CD14-positive monocyte (primary cell): Measurements from ENCODE around the gene UGT2B15. TPM values are rescaled to one million over a fixed set of nuclear protein-coding genes. Genes with fewer than 3 reads are reported as not detected.

ENCODE experiments used
- DNase-seq, 3 donors: peaks; one replicate each; pipeline ENCODE4 v3.0.0-alpha.2; 2011 to 2022
- H2AFZ ChIP-seq: 2 replicates; pipeline ENCODE4 v1.6.0; 2012; ENCODE audit warnings: mild to moderate bottlenecking, low read depth, low read length, inconsistent platforms; ENCODE audit not compliant: insufficient read depth, poor library complexity, severe bottlenecking
- H3K27ac ChIP-seq, 2 donors: 1 replicate in 1 of 2; 2 replicates in 1 of 2; pipeline ENCODE4 v1.5.1; 2012 to 2013; ENCODE audit warnings: low read length in 2 of 2, control low read depth in 1 of 2, inconsistent platforms in 1 of 2, low read depth in 1 of 2, mild to moderate bottlenecking in 1 of 2
- H3K27me3 ChIP-seq, 2 donors: one replicate each; pipeline versions ENCODE4 v1.6.0 to v1.6.1; 2011 to 2013; ENCODE audit warnings: low read length in 2 of 2; ENCODE audit not compliant: control insufficient read depth in 2 of 2, insufficient read depth in 2 of 2
- H3K36me3 ChIP-seq, 2 donors: replicated peaks in 1 of 2; 1 replicate in 1 of 2; 2 replicates in 1 of 2; pipeline versions ENCODE4 v1.5.1 to v1.6.1; 2012 to 2013; ENCODE audit warnings: low read length in 2 of 2, control low read depth in 1 of 2, inconsistent platforms in 1 of 2, mild to moderate bottlenecking in 1 of 2; ENCODE audit not compliant: insufficient read depth in 2 of 2, control insufficient read depth in 1 of 2
- H3K4me1 ChIP-seq, 2 donors: 1 replicate in 1 of 2; 2 replicates in 1 of 2; pipeline versions ENCODE4 v1.5.1 to v1.6.1; 2012 to 2013; ENCODE audit warnings: low read length in 2 of 2, control low read depth in 1 of 2, inconsistent platforms in 1 of 2, mild to moderate bottlenecking in 1 of 2, moderate library complexity in 1 of 2; ENCODE audit not compliant: insufficient read depth in 2 of 2, control insufficient read depth in 1 of 2
- H3K4me2 ChIP-seq: replicated peaks from 2 replicates; pipeline ENCODE3; 2012; ENCODE audit warnings: low read length, moderate library complexity, mild to moderate bottlenecking; ENCODE audit not compliant: poor library complexity, severe bottlenecking; ENCODE audit errors: extremely low read depth
- H3K4me3 ChIP-seq, 3 experiments: fragments of 200-600 bp in 1 of 3; sonication (generic) in 1 of 3; replicated peaks in 1 of 3; 1 replicate in 2 of 3; 2 replicates in 1 of 3; pipeline ENCODE4 v1.5.1; 2011 to 2013; ENCODE audit warnings: low read length in 3 of 3, mild to moderate bottlenecking in 3 of 3, control low read depth in 2 of 3, low read depth in 2 of 3, inconsistent platforms in 1 of 3, moderate library complexity in 1 of 3
- H3K79me2 ChIP-seq: 2 replicates; pipeline ENCODE4 v1.6.0; 2012; ENCODE audit warnings: mild to moderate bottlenecking, control low read depth, inconsistent platforms, low read length, moderate library complexity; ENCODE audit not compliant: insufficient read depth
- H3K9ac ChIP-seq: 2 replicates; pipeline ENCODE4 v1.6.0; 2017; ENCODE audit warnings: low read length, mild to moderate bottlenecking; ENCODE audit not compliant: insufficient read depth, poor library complexity, severe bottlenecking
- H3K9me3 ChIP-seq, 2 donors: replicated peaks in 1 of 2; 1 replicate in 1 of 2; 2 replicates in 1 of 2; pipeline versions ENCODE4 v1.5.1 to v1.6.1; 2012 to 2013; ENCODE audit warnings: low read length in 2 of 2, control low read depth in 1 of 2; ENCODE audit not compliant: control insufficient read depth in 1 of 2, insufficient read depth in 1 of 2
- H4K20me1 ChIP-seq: 2 replicates; pipeline ENCODE4 v1.6.0; 2012; ENCODE audit warnings: mild to moderate bottlenecking, low read length, control low read depth, moderate library complexity; ENCODE audit not compliant: insufficient read depth
- H3K27ac Mint-ChIP-seq, 7 donors: one replicate each; pipeline ENCODE4 v1.8.0; 2020; ENCODE audit warnings: mild to moderate bottlenecking in 7 of 7, mixed read lengths in 7 of 7, moderate library complexity in 6 of 7, inconsistent platforms in 2 of 7
- H3K27me3 Mint-ChIP-seq, 3 donors: one replicate each; pipeline ENCODE4 v1.8.0; 2021 to 2022; ENCODE audit warnings: low read depth in 3 of 3, mild to moderate bottlenecking in 3 of 3, mixed read lengths in 3 of 3, moderate library complexity in 3 of 3, inconsistent platforms in 1 of 3
- H3K36me3 Mint-ChIP-seq, 2 donors: one replicate each; pipeline ENCODE4 v1.8.0; 2020; ENCODE audit warnings: mixed read lengths in 2 of 2, inconsistent platforms in 1 of 2, mild to moderate bottlenecking in 1 of 2
- H3K4me1 Mint-ChIP-seq: one replicate; pipeline ENCODE4 v1.8.0; 2020; ENCODE audit warnings: mild to moderate bottlenecking, mixed read lengths
- H3K4me3 Mint-ChIP-seq, 2 donors: one replicate each; pipeline ENCODE4 v1.8.0; 2020; ENCODE audit warnings: mild to moderate bottlenecking in 2 of 2, mixed read lengths in 2 of 2, moderate library complexity in 1 of 2
- H3K9me3 Mint-ChIP-seq, 7 donors: one replicate each; pipeline ENCODE4 v1.8.0; 2020 to 2022; ENCODE audit warnings: mixed read lengths in 7 of 7, mild to moderate bottlenecking in 6 of 7, moderate library complexity in 6 of 7, inconsistent platforms in 2 of 7
- WGBS: methylation state at CpG from one replicate; pipeline ENCODE4 v1.1.5; 2013; ENCODE audit warnings: missing lambda C conversion rate; ENCODE audit not compliant: insufficient coverage; 5-methylcytosine and 5-hydroxymethylcytosine counted together
- intact Hi-C, 2 donors: fragments of 100-400 bp; cut with micrococcal nuclease; formaldehyde crosslinking; loops; one replicate each; pipeline versions ENCODE4 v1.15.0 to v1.15.1; 2023
- polyA plus RNA-seq, 3 donors: library from polyadenylated mRNA; depleted of rRNA in 1 of 3; unstranded in 2 of 3; stranded (reverse) in 1 of 3; fragments of 300-500 nt in 2 of 3; fragments of >200 nt in 1 of 3; fragmentation: Illumina TruSeq in 2 of 3; gene quantifications; 1 replicate in 2 of 3; 2 replicates in 1 of 3; pipeline ENCODE4 v1.2.3, GENCODE V29; 2012 to 2021
- TF ChIP-seq, protein P1 (sequence below): fragments of 200-600 bp; IDR thresholded peaks from one replicate; pipeline ENCODE4 v1.8.0; 2022; ENCODE audit warnings: antibody characterized with exemption, mild to moderate bottlenecking

Gene UGT2B15
- polyA plus RNA-seq, 3 donors: not detected

DNA sequence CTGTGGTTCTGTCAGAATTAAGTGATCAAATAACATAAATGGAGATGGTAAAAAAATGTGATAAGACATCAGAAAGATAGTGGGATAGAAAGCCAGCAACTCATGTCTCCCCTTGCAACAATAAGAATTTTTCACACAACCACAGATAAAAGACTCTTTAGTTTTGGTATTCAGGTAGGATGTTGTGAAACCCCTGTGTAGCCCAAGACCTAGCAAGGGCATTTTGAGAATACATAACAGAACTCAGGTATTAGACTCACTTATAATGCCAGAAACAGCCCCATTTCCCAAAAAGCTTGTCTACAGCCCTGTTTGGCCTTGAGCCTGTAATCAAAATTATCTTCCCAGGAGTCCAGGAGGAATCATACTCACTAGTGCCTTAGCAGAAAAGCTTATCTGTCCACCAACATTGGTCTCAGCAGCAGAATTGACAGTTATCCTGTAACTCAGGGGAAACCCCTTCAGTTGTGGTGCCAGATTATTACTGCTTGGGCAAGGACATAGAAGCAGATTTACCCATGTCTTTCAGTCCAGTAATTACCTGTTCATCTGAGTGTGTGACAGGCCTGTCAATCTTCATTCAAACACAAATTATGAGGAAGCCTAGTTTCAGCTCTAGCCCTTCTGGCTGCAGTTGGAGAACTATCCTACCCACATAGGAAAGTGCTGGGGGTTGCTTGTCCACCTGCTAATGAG lies 53.3 kb downstream of the UGT2B15 start:
- DNase-seq: no peak
- H3K27me3 Mint-ChIP-seq: peaks cover 0 to 1% (median 0%) of the 10 kb centered on the region in 3 donors
- Histone ChIP-seq H3K79me2 (no peaks in the 10 kb centered on the region), H3K27ac (no peak overlapping the region), H4K20me1 (no peaks in the 10 kb centered on the region), H3K36me3 (no peaks in the 10 kb centered on the region), H3K4me3 (no peak overlapping the region), H3K4me1 (no peaks in the 10 kb centered on the region), H3K4me2 (no peak overlapping the region), H2AFZ (no peak overlapping the region), H3K9me3 (no peaks in the 10 kb centered on the region), H3K27me3 (no peaks in the 10 kb centered on the region), H3K9ac (no peak overlapping the region)
- H3K27ac Mint-ChIP-seq: no peak overlapping the region
- H3K4me3 Mint-ChIP-seq: no peak overlapping the region
- H3K4me1 Mint-ChIP-seq: no peaks in the 10 kb centered on the region
- no peaks in the 10 kb centered on the region for H3K36me3 Mint-ChIP-seq
- intact Hi-C loops: no loop called here
- H3K9me3 Mint-ChIP-seq: peaks cover 0 to 3% (median 2%) of the 10 kb centered on the region in 7 donors
- TF ChIP-seq, protein P1, sequence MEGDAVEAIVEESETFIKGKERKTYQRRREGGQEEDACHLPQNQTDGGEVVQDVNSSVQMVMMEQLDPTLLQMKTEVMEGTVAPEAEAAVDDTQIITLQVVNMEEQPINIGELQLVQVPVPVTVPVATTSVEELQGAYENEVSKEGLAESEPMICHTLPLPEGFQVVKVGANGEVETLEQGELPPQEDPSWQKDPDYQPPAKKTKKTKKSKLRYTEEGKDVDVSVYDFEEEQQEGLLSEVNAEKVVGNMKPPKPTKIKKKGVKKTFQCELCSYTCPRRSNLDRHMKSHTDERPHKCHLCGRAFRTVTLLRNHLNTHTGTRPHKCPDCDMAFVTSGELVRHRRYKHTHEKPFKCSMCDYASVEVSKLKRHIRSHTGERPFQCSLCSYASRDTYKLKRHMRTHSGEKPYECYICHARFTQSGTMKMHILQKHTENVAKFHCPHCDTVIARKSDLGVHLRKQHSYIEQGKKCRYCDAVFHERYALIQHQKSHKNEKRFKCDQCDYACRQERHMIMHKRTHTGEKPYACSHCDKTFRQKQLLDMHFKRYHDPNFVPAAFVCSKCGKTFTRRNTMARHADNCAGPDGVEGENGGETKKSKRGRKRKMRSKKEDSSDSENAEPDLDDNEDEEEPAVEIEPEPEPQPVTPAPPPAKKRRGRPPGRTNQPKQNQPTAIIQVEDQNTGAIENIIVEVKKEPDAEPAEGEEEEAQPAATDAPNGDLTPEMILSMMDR: no peak

DNA sequence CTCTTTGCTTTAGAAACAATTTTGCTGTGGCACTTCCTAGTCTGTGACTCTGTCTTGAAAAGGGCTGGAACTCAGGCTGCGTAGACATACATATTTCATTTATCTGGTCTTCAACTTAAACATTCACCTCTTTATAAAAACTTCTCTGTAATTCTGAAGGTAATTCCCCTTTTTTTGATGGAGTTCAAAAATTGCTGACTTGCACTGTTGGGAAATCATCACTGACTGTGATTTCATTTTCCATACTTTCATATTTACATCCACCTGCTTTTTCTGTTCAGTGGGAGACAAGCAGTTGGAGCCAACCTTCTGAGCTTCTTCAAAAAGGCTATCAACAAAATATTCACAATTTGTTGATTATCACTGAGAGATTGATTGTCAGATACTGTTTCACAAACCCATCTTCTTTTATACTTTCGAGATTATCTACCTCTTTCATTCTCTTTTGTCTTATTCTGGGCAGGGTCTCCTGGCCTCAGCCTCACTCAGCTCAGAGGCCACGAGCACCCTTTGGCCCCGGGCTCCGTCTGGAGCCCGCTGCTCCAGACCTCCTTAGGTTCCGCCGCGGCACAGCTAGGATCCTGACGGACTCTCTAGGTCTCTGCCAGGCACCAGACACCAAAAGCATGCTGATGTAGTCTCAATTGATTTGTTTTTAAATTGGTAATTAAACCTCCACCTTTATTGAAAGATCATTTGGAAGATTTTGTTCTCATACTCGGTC lies 54.6 kb downstream of the UGT2B15 start:
- Mint-ChIP-seq H3K4me1 (no peaks in the 10 kb centered on the region), H3K27ac (no peak overlapping the region), H3K27me3 (peaks cover 0 to 1% (median 0%) of the 10 kb centered on the region in 3 donors), H3K36me3 (no peaks in the 10 kb centered on the region), H3K4me3 (no peak overlapping the region), H3K9me3 (peaks cover 0 to 3% (median 2%) of the 10 kb centered on the region in 7 donors)
- TF ChIP-seq, protein P1: no peak
- WGBS: no CpG with 5 or more reads among the region's 11 CpGs
- Histone ChIP-seq H3K79me2 (no peaks in the 10 kb centered on the region), H3K4me3 (no peak overlapping the region), H3K27ac (no peak overlapping the region), H3K9me3 (no peaks in the 10 kb centered on the region), H3K4me2 (no peak overlapping the region), H2AFZ (no peak overlapping the region), H4K20me1 (no peaks in the 10 kb centered on the region), H3K9ac (no peak overlapping the region), H3K36me3 (no peaks in the 10 kb centered on the region), H3K27me3 (no peaks in the 10 kb centered on the region), H3K4me1 (no peaks in the 10 kb centered on the region)
- DNase-seq: no peak
- intact Hi-C loops: no loop called here
